ENCODE results near the gene CADM2. TPM values are rescaled to one million over a fixed set of nuclear protein-coding genes. Genes with fewer than 3 reads are reported as not detected.

CADM2 gene
- total and polyA plus RNA-seq, 2 donors (not counting 3 experiments of a cell fraction or from before 2014, with no cell fraction given) = not detected

DNA sequence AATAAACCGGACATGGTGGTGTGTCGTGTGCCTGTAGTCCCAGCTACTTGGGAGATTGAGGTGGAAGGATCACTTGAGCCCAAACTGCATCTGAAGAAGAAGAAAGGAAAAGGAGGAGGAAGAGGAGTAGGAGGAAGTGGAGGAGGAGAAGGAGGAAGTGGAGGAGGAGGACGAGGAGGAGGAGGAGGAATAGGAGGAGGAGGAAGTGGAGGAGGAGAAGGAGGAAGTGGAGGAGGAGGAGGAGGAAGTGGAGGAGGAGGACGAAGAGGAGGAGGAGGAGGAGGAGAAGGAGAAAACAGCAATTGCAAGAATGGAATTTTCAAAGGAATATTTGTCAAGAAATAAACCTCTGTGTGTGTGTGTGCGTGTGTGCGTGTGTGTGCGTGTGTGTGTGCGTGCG lies 528.6 kb downstream of the CADM2 start:
- no peak overlapping the region for H3K27ac ChIP-seq (ENCODE audit: insufficient read depth, low read depth, low read length)
- H3K79me2 ChIP-seq (ENCODE audit: control insufficient read depth, insufficient read depth, low read length) = no peaks in the 10 kb centered on the region
- H3K4me3 ChIP-seq (replicated peaks in 1 of 3; ENCODE audit: insufficient read depth in 1 of 3, low read depth in 1 of 3, low read length in 3 of 3) = no peak overlapping the region
- no peak for FAIRE-seq
- no peak overlapping the region for H2AFZ ChIP-seq (ENCODE audit: low read depth, low read length)
- no peaks in the 10 kb centered on the region for H3K27me3 ChIP-seq (ENCODE audit: control insufficient read depth in 2 of 2, insufficient read depth in 2 of 2, low read length in 2 of 2)
- no peak overlapping the region for H3K9ac ChIP-seq (replicated peaks; ENCODE audit: extremely low read depth, insufficient read depth, low read length)
- intact Hi-C loops (cut with micrococcal nuclease) (loop anchor here (5.0 kb wide), 1 partner anchor 270 kb away; no protein-coding TSS in a partner anchor), dilution Hi-C loops (cut with MboI; ENCODE audit: extremely low pct_ligation_motif_present, low sequenced_read_pairs) (no loop called here)
- no peaks in the 10 kb centered on the region for H3K4me1 ChIP-seq (ENCODE audit: control insufficient read depth, extremely low read depth, insufficient read depth, low read length)
- TF ChIP-seq, protein P1, sequence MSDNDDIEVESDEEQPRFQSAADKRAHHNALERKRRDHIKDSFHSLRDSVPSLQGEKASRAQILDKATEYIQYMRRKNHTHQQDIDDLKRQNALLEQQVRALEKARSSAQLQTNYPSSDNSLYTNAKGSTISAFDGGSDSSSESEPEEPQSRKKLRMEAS (IDR thresholded peaks at IDR 0.05; ENCODE audit: insufficient read depth, insufficient read length) = no peak
- TF ChIP-seq, protein P2, sequence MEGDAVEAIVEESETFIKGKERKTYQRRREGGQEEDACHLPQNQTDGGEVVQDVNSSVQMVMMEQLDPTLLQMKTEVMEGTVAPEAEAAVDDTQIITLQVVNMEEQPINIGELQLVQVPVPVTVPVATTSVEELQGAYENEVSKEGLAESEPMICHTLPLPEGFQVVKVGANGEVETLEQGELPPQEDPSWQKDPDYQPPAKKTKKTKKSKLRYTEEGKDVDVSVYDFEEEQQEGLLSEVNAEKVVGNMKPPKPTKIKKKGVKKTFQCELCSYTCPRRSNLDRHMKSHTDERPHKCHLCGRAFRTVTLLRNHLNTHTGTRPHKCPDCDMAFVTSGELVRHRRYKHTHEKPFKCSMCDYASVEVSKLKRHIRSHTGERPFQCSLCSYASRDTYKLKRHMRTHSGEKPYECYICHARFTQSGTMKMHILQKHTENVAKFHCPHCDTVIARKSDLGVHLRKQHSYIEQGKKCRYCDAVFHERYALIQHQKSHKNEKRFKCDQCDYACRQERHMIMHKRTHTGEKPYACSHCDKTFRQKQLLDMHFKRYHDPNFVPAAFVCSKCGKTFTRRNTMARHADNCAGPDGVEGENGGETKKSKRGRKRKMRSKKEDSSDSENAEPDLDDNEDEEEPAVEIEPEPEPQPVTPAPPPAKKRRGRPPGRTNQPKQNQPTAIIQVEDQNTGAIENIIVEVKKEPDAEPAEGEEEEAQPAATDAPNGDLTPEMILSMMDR (IDR thresholded peaks at IDR 0.05; ENCODE audit: extremely low read depth in 1 of 2, insufficient read depth in 1 of 2, low read depth in 1 of 2, low read length in 2 of 2) = no peak
- no peak for TF ChIP-seq POLR2A (IDR thresholded peaks at IDR 0.05; ENCODE audit: low read depth, low read length)
- no peak for TF ChIP-seq MYC (IDR thresholded peaks at IDR 0.05; ENCODE audit: low read depth, low read length)
- no peak for TF ChIP-seq EZH2 (IDR thresholded peaks at IDR 0.05; ENCODE audit: borderline replicate concordance, low read depth, low read length, severe bottlenecking)
- TF ChIP-seq FOS (IDR thresholded peaks at IDR 0.05; ENCODE audit: borderline replicate concordance, insufficient read depth, low read length) = no peak
- TF ChIP-seq JUN (IDR thresholded peaks at IDR 0.05; ENCODE audit: borderline replicate concordance, insufficient read depth, insufficient read length, low read depth) = no peak
- TF ChIP-seq GATA2 (IDR thresholded peaks at IDR 0.05; ENCODE audit: insufficient read depth, insufficient read length, low read depth, low read length) = no peak
- TF ChIP-seq POLR2AphosphoS5 (IDR thresholded peaks at IDR 0.05; ENCODE audit: insufficient read depth, low read depth, low read length) = no peak
- no TSS peak for BruUV-seq (replicated peaks)
- ChIA-PET POLR2A (no interaction called here), CTCF (no interaction called here)
- DNase-seq (ENCODE audit: low read depth, low spot score) = no peak
- H3K9me1 ChIP-seq (replicated peaks; ENCODE audit: control insufficient read depth, extremely low read depth, insufficient read depth, low read length) = no peaks in the 10 kb centered on the region
- no peaks in the 10 kb centered on the region for H3K9me3 ChIP-seq (replicated peaks; ENCODE audit: control insufficient read depth, insufficient read depth, low read length)
- no peaks in the 10 kb centered on the region for H3K36me3 ChIP-seq (ENCODE audit: control insufficient read depth in 2 of 2, extremely low read depth in 1 of 2, insufficient read depth in 2 of 2, low read length in 2 of 2)
- H3K4me2 ChIP-seq (ENCODE audit: insufficient read depth, low read length) = no peak overlapping the region
- no peaks in the 10 kb centered on the region for H4K20me1 ChIP-seq (replicated peaks; ENCODE audit: control insufficient read depth, extremely low read depth, insufficient read depth, low read length)
